ENCODE measurements around the gene SIX6.

DNA sequence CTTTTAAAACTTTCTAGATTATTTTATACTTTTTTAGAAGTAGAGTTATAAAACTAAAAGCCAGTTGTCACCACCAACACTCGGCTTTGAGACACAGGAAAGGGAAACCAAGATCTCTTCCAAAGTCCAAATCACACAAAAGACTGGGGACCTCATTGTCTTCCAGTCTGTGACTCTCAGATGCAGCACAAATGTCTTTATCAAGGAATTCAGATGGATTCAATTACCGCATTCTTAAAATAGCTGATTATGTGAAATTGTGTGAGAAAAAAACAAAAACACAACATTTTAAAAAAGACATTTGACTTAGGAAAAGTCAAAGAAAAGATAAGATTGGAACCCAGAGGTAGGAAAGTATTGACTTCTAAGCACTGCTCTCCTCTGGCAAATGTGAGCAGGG, 3.5 kb upstream of the SIX6 start:
- no peak for TF ChIP-seq YY1 (IDR thresholded peaks at IDR 0.05; ENCODE audit: insufficient read depth, insufficient read length)
- no peak for TF ChIP-seq ZNF274 (IDR thresholded peaks at IDR 0.05; ENCODE audit: low read depth, low read length)
- TF ChIP-seq SUZ12 (IDR thresholded peaks at IDR 0.05; ENCODE audit: extremely low read depth, insufficient read depth, insufficient read length) = no peak
